ENCODE measurements around the gene INCA1.

INCA1 gene

GRCh38 chr17:5042157-5043022, 45.1 kb upstream of the INCA1 start:
- no peak overlapping the region for H2AFZ ChIP-seq (ENCODE audit: low read depth)
- H4K20me1 ChIP-seq (ENCODE audit: insufficient read depth) = no peaks in the 10 kb centered on the region
- TF ChIP-seq CTCF (conservative IDR thresholded peaks at IDR 0.05; ENCODE audit: low read depth, low read length) = no peak
- H3K4me3 ChIP-seq (IDR thresholded peaks at IDR 0.05; ENCODE audit: insufficient read depth, low read depth, low read length) = no peak overlapping the region
- H3K36me3 ChIP-seq (ENCODE audit: insufficient read depth) = no peaks in the 10 kb centered on the region
- no peaks in the 10 kb centered on the region for H3K79me2 ChIP-seq (ENCODE audit: insufficient read depth, low read depth)
- no peaks in the 10 kb centered on the region for H3K4me1 ChIP-seq (ENCODE audit: low read depth, poor library complexity, severe bottlenecking)
- H3K27me3 ChIP-seq (ENCODE audit: insufficient read depth, low read depth) = no peaks in the 10 kb centered on the region
- H3K4me2 ChIP-seq = no peak overlapping the region
- H3K27ac ChIP-seq = no peak overlapping the region
- H3K9ac ChIP-seq = no peak overlapping the region

GRCh38 chr17:5035315-5035714, 38.0 kb upstream of the INCA1 start, which contains the start of gene SLC52A1:
SLC52A1 (minus strand) TSS chr17:5035426; CDS start chr17:5034606, 820 bp downstream.
- Histone ChIP-seq H3K27me3 (ENCODE audit: insufficient read depth, low read depth) (no peaks in the 10 kb centered on the region), H3K9ac (no peak within 1 kb of the TSS), H3K79me2 (ENCODE audit: insufficient read depth, low read depth) (no peaks in the 10 kb centered on the region), H3K4me2 (no peak within 1 kb of the TSS), H3K4me3 (IDR thresholded peaks at IDR 0.05; ENCODE audit: insufficient read depth, low read depth, low read length) (no peak within 1 kb of the TSS), H2AFZ (ENCODE audit: low read depth) (no peak within 1 kb of the TSS), H3K27ac (no peak within 1 kb of the TSS), H3K4me1 (ENCODE audit: low read depth, poor library complexity, severe bottlenecking) (peaks cover 5% of the 10 kb centered on the region), H4K20me1 (ENCODE audit: insufficient read depth) (no peaks in the 10 kb centered on the region), H3K36me3 (ENCODE audit: insufficient read depth) (no peaks in the 10 kb centered on the region)
- TF ChIP-seq CTCF (conservative IDR thresholded peaks at IDR 0.05; ENCODE audit: low read depth, low read length) = no peak

GRCh38 chr17:5034651-5035050, 37.3 kb upstream of the INCA1 start:
- no peaks in the 10 kb centered on the region for H4K20me1 ChIP-seq (ENCODE audit: insufficient read depth)
- no peaks in the 10 kb centered on the region for H3K79me2 ChIP-seq (ENCODE audit: insufficient read depth, low read depth)
- H2AFZ ChIP-seq (ENCODE audit: low read depth) = no peak overlapping the region
- H3K36me3 ChIP-seq (ENCODE audit: insufficient read depth) = no peaks in the 10 kb centered on the region
- no peak overlapping the region for H3K9ac ChIP-seq
- peaks cover 5% of the 10 kb centered on the region for H3K4me1 ChIP-seq (ENCODE audit: low read depth, poor library complexity, severe bottlenecking)
- TF ChIP-seq CTCF (conservative IDR thresholded peaks at IDR 0.05; ENCODE audit: low read depth, low read length) = no peak
- H3K4me3 ChIP-seq (IDR thresholded peaks at IDR 0.05; ENCODE audit: insufficient read depth, low read depth, low read length) = no peak overlapping the region
- no peak overlapping the region for H3K27ac ChIP-seq
- H3K27me3 ChIP-seq (ENCODE audit: insufficient read depth, low read depth) = no peaks in the 10 kb centered on the region
- no peak overlapping the region for H3K4me2 ChIP-seq

GRCh38 chr17:5034063-5034462, 36.7 kb upstream of the INCA1 start:
- Histone ChIP-seq H3K4me2 (no peak overlapping the region), H3K27ac (no peak overlapping the region), H2AFZ (ENCODE audit: low read depth) (no peak overlapping the region), H3K4me3 (IDR thresholded peaks at IDR 0.05; ENCODE audit: insufficient read depth, low read depth, low read length) (no peak overlapping the region), H4K20me1 (ENCODE audit: insufficient read depth) (no peaks in the 10 kb centered on the region), H3K36me3 (ENCODE audit: insufficient read depth) (no peaks in the 10 kb centered on the region), H3K9ac (no peak overlapping the region), H3K27me3 (ENCODE audit: insufficient read depth, low read depth) (no peaks in the 10 kb centered on the region), H3K79me2 (ENCODE audit: insufficient read depth, low read depth) (no peaks in the 10 kb centered on the region), H3K4me1 (ENCODE audit: low read depth, poor library complexity, severe bottlenecking) (peaks cover 5% of the 10 kb centered on the region)
- no peak for TF ChIP-seq CTCF (conservative IDR thresholded peaks at IDR 0.05; ENCODE audit: low read depth, low read length)
